Memory B cell (primary cell): Measurements from ENCODE around the gene GALNT11.

Experiments
- ATAC-seq: fragments of 150-1000 bp; cut with Tn5 transposase; 2 replicates; pipeline ENCODE4 v1.10.0; 2021; ENCODE audit warnings: low read depth, mild to moderate bottlenecking, moderate library complexity
- DNase-seq, 2 donors: peaks; one replicate each; pipeline ENCODE4 v3.0.0; 2022; ENCODE audit warnings: low spot score in 2 of 2
- H3K27ac Mint-ChIP-seq: one replicate; pipeline ENCODE4 v1.8.0; 2022; ENCODE audit warnings: mild to moderate bottlenecking, moderate library complexity, mixed read lengths
- H3K27me3 Mint-ChIP-seq: one replicate; pipeline ENCODE4 v1.8.0; 2022; ENCODE audit warnings: mixed read lengths
- H3K36me3 Mint-ChIP-seq: one replicate; pipeline ENCODE4 v1.8.0; 2022; ENCODE audit warnings: mild to moderate bottlenecking, mixed read lengths
- H3K4me1 Mint-ChIP-seq: one replicate; pipeline ENCODE4 v1.8.0; 2022; ENCODE audit warnings: mixed read lengths
- H3K4me3 Mint-ChIP-seq: one replicate; pipeline ENCODE4 v1.8.0; 2022; ENCODE audit warnings: mild to moderate bottlenecking, moderate library complexity, mixed read lengths
- H3K9me3 Mint-ChIP-seq: one replicate; pipeline ENCODE4 v1.8.0; 2022; ENCODE audit warnings: mixed read lengths

GALNT11 gene

GRCh38 chr7:152025077-152025936 lies at the start of gene GALNT11:
GALNT11 (plus strand) TSS chr7:152025674; CDS start chr7:152094228, 68,554 bp downstream.
- ATAC-seq (peak; percentile 89), DNase-seq (peak; percentile 89 to 92)
- Mint-ChIP-seq H3K27ac (peak within 1 kb of the TSS; percentile 96), H3K36me3 (peaks cover 6% of the 10 kb centered on the region), H3K4me3 (peak within 1 kb of the TSS; percentile 87), H3K27me3 (no peaks in the 10 kb centered on the region), H3K4me1 (peaks cover 19% of the 10 kb centered on the region), H3K9me3 (no peaks in the 10 kb centered on the region)

- no peak overlapping the region for H3K27ac Mint-ChIP-seq
- no peaks in the 10 kb centered on the region for H3K4me1 Mint-ChIP-seq
- ATAC-seq (no peak), DNase-seq (no peak)
- H3K4me3 Mint-ChIP-seq = no peak overlapping the region
- H3K9me3 Mint-ChIP-seq = no peaks in the 10 kb centered on the region
- H3K27me3 Mint-ChIP-seq = peaks cover 6% of the 10 kb centered on the region
- H3K36me3 Mint-ChIP-seq = no peaks in the 10 kb centered on the region
These were observed 46.9 kb upstream of the GALNT11 start for GRCh38 chr7:151978616-151979015.

- no peaks in the 10 kb centered on the region for H3K36me3 Mint-ChIP-seq
- no peak overlapping the region for H3K27ac Mint-ChIP-seq
- no peaks in the 10 kb centered on the region for H3K9me3 Mint-ChIP-seq
- H3K27me3 Mint-ChIP-seq = peaks cover 8% of the 10 kb centered on the region
- no peak overlapping the region for H3K4me3 Mint-ChIP-seq
- no peaks in the 10 kb centered on the region for H3K4me1 Mint-ChIP-seq
- no peak for ATAC-seq
- DNase-seq = no peak
These were observed 44.3 kb upstream of the GALNT11 start for GRCh38 chr7:151981223-151981622.

- Mint-ChIP-seq H3K4me3 (no peak overlapping the region), H3K9me3 (no peaks in the 10 kb centered on the region), H3K36me3 (no peaks in the 10 kb centered on the region), H3K4me1 (peaks cover 3% of the 10 kb centered on the region), H3K27me3 (peaks cover 10% of the 10 kb centered on the region), H3K27ac (no peak overlapping the region)
- ATAC-seq (no peak), DNase-seq (no peak)
These were observed 42.7 kb upstream of the GALNT11 start for GRCh38 chr7:151982806-151983205.

GRCh38 chr7:151984612-151985011 lies 40.9 kb upstream of the GALNT11 start:
- Mint-ChIP-seq H3K27ac (no peak overlapping the region), H3K4me1 (peaks cover 3% of the 10 kb centered on the region), H3K27me3 (peaks cover 8% of the 10 kb centered on the region), H3K9me3 (no peaks in the 10 kb centered on the region), H3K36me3 (no peaks in the 10 kb centered on the region), H3K4me3 (no peak overlapping the region)
- DNase-seq (no peak), ATAC-seq (no peak)

GRCh38 chr7:151987748-151988529 lies 37.5 kb upstream of the GALNT11 start:
- Mint-ChIP-seq H3K27me3 (peaks cover 6% of the 10 kb centered on the region), H3K4me1 (peaks cover 7% of the 10 kb centered on the region), H3K27ac (no peak overlapping the region), H3K4me3 (no peak overlapping the region), H3K36me3 (no peaks in the 10 kb centered on the region), H3K9me3 (no peaks in the 10 kb centered on the region)
- ATAC-seq (no peak), DNase-seq (no peak)

GRCh38 chr7:151992375-151992774 lies 33.1 kb upstream of the GALNT11 start:
- peak in 1 of 2 donors; percentile 43 for DNase-seq
- ATAC-seq = peak; percentile 99
- Mint-ChIP-seq H3K27ac (no peak overlapping the region), H3K4me1 (peaks cover 7% of the 10 kb centered on the region), H3K27me3 (peaks cover 17% of the 10 kb centered on the region), H3K4me3 (no peak overlapping the region), H3K9me3 (no peaks in the 10 kb centered on the region), H3K36me3 (no peaks in the 10 kb centered on the region)

GRCh38 chr7:151993977-151994676 lies 31.3 kb upstream of the GALNT11 start:
- H3K27me3 Mint-ChIP-seq = peaks cover 15% of the 10 kb centered on the region
- peaks cover 3% of the 10 kb centered on the region for H3K4me1 Mint-ChIP-seq
- ATAC-seq (no peak), DNase-seq (no peak)
- no peak overlapping the region for H3K4me3 Mint-ChIP-seq
- no peak overlapping the region for H3K27ac Mint-ChIP-seq
- H3K36me3 Mint-ChIP-seq = no peaks in the 10 kb centered on the region
- H3K9me3 Mint-ChIP-seq = no peaks in the 10 kb centered on the region

- Mint-ChIP-seq H3K4me1 (no peaks in the 10 kb centered on the region), H3K27me3 (peaks cover 11% of the 10 kb centered on the region), H3K4me3 (no peak overlapping the region), H3K9me3 (no peaks in the 10 kb centered on the region), H3K36me3 (no peaks in the 10 kb centered on the region), H3K27ac (no peak overlapping the region)
- ATAC-seq (no peak), DNase-seq (no peak)
These were observed 25.9 kb upstream of the GALNT11 start for GRCh38 chr7:151999424-152000090.

GRCh38 chr7:152000191-152000590 lies 25.3 kb upstream of the GALNT11 start:
- no peak overlapping the region for H3K4me3 Mint-ChIP-seq
- peaks cover 7% of the 10 kb centered on the region for H3K27me3 Mint-ChIP-seq
- H3K4me1 Mint-ChIP-seq = no peaks in the 10 kb centered on the region
- H3K27ac Mint-ChIP-seq = no peak overlapping the region
- ATAC-seq (no peak), DNase-seq (no peak)
- no peaks in the 10 kb centered on the region for H3K36me3 Mint-ChIP-seq
- no peaks in the 10 kb centered on the region for H3K9me3 Mint-ChIP-seq

- no peaks in the 10 kb centered on the region for H3K4me1 Mint-ChIP-seq
- DNase-seq (no peak), ATAC-seq (no peak)
- H3K36me3 Mint-ChIP-seq = no peaks in the 10 kb centered on the region
- no peak overlapping the region for H3K27ac Mint-ChIP-seq
- no peaks in the 10 kb centered on the region for H3K9me3 Mint-ChIP-seq
- H3K27me3 Mint-ChIP-seq = peaks cover 4% of the 10 kb centered on the region
- no peak overlapping the region for H3K4me3 Mint-ChIP-seq
These were observed 19.1 kb upstream of the GALNT11 start for GRCh38 chr7:152006336-152006735.

GRCh38 chr7:152011860-152012259 lies 13.6 kb upstream of the GALNT11 start:
- DNase-seq = no peak
- ATAC-seq = no peak
- Mint-ChIP-seq H3K27me3 (peaks cover 1% of the 10 kb centered on the region), H3K36me3 (no peaks in the 10 kb centered on the region), H3K9me3 (no peaks in the 10 kb centered on the region), H3K4me1 (no peaks in the 10 kb centered on the region), H3K27ac (no peak overlapping the region), H3K4me3 (no peak overlapping the region)

- no peaks in the 10 kb centered on the region for H3K36me3 Mint-ChIP-seq
- H3K9me3 Mint-ChIP-seq = no peaks in the 10 kb centered on the region
- no peak overlapping the region for H3K4me3 Mint-ChIP-seq
- H3K27ac Mint-ChIP-seq = no peak overlapping the region
- DNase-seq = no peak
- no peak for ATAC-seq
- no peaks in the 10 kb centered on the region for H3K4me1 Mint-ChIP-seq
- H3K27me3 Mint-ChIP-seq = peaks cover 3% of the 10 kb centered on the region
These were observed 12.2 kb upstream of the GALNT11 start for GRCh38 chr7:152013230-152013629.
